CD1c-positive myeloid dendritic cell (primary cell): ENCODE data around the gene P2RX5.
A peak's percentile ranks its signal among the peaks of the same experiment; 100 is the strongest.

Experiments
- DNase-seq: peaks from one replicate; pipeline ENCODE4 v3.0.0-alpha.2; 2016; ENCODE audit errors: extremely low spot score

P2RX5 gene

DNA sequence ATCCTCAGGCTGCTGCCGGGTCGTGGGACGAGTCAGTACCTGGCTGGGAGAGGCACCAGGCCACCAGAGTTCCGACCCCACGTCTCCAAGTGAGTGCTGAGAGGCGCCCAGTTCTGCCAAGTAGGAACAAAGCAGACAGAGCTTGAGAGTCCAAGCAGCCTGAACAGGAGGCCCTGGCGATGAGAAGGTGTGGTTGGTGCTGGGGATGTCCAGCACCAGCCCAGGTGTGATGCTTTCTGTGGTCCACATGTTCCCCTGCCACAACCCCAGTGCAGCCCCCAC is 38.4 kb downstream of the P2RX5 start:
- DNase-seq = no peak

GRCh38 chr17:3656755-3657587 is 39.0 kb downstream of the P2RX5 start:
- no peak for DNase-seq

- DNase-seq = no peak
Measured at GRCh38 chr17:3656353-3656752, 39.6 kb downstream of the P2RX5 start.

DNA sequence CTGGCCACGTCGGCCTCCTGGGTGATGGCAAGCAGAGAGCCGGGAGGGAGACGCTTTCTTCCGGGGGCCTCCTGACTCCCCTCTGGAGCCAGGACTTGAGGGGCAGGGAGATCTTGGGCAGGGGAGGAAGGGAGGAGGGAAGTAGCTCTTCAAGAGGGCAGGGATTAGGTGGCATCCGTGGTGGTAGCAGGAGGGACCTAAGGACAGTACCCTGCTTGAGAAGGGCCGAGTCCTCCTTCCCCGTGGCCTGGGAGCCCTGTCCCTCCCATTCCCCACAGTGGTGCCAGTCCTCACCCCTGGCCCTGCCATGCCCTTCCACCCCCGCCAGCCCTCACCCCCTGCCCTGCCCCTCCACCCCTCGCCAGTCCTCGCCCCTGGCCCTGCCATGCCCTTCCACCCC is 40.2 kb downstream of the P2RX5 start:
- DNase-seq = no peak

GRCh38 chr17:3647769-3648555 is 48.0 kb downstream of the P2RX5 start:
- DNase-seq = peak; percentile 59

DNA sequence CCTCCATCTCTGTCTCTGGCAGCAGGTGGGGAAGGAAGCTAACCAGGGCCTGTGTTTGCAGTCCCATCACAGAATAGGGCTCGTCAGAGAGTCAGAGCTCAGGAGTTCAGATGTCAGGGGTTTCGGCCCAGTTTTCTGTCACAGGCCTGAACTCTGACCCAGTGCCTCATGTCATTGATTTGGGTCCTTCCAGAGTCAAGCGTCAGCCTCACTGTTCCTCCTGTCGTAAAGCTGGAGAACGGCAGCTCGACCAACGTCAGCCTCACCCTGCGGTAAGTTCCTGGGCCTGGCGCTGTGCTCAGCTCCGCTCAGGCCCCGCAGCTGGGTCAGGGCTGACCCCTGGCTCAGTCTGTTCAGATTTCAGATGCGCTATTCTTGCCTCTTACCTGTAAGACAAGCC is 48.7 kb downstream of the P2RX5 start:
- DNase-seq = no peak

- DNase-seq = no peak
Measured at GRCh38 chr17:3645310-3645709, 50.6 kb downstream of the P2RX5 start.

DNA sequence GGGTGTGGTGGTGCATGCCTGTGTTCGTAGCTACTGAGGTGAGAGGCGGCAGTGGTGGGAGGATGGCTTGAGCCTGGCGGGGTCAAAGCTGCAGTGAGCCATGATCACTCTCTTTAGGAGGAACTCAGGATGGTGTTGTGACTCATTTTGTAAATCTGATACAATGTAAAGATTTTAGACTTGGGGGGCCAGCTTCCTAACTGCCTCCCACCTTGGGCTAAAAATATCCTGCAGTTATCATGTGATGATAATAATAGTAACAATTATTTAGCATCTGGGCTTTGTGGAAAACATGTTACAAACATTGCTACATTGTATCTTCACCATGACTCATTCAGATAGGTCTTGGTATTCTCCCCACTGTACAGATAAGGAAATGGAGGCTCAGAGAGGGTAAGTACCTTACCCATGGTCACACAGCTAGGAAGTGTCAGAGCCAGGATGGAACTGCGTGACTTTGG is 52.0 kb downstream of the P2RX5 start:
- DNase-seq = peak; percentile 90

DNA sequence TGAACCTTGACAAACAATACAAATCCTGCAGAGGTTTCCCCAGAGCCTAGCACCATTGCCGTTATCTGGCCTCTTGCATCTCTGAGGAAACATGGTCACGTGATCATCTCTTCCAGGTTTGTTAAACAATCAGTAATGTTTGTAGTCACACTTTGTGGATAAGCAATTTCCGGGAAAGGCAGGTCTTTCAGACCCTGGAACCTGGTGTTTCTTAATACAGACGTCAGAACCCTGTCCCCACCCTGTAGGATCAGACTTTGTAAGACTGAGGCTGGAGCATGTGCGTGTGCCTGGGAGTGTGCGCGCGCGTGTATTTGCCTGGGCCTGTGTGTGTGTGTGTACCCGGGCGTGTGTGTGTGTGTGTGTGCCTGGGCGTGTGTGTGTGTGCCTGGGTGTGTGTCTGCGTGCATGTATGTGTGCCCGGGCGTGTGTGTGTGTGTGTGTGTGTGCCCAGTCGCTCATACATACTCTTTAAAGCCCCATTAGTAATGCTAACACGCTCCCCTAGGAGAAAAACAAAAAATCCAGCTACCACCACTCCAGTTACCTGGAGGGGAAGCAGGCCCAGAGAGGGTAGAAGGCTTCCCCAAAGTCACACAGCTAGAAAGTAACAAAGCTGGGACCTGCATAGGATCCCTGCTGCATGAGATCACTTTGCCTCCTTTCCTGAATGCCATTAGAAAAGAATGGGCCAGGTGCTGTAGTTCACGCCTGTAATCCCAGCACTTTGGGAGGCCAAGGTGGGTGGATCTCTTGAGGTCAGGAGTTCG is 54.1 kb downstream of the P2RX5 start:
- peak; percentile 33 for DNase-seq

GRCh38 chr17:3641014-3641413 is 54.9 kb downstream of the P2RX5 start:
- DNase-seq = no peak

DNA sequence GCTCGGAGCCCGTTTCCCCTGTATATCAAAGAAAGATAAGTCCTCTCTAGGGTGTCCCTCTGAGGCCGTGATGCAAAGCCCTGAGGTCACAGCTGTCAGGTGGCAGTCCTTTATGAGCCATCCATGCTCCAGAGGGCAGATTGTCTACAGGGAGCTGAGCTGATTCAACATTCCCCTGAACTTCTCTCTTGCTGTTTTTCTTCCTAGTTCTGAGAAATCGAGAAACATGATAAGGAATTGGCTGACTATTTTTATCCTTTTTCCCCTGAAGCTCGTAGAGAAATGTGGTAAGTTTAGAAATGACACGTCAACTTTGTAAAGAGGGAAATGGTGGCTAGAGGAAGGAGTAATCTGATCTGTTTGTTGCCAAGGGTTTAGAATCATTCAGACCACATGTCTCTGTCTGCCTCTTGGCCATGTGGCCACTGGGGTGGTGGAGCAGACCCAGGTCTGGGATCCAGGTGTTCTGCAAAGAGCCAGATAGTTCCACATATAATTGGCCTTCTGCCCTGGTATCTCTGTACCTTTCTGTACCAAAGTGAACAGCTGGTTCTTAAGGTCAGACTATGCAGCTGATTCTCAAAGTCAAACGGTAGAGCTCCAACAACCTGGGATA is 55.9 kb downstream of the P2RX5 start:
- DNase-seq = peak; percentile 94

DNA sequence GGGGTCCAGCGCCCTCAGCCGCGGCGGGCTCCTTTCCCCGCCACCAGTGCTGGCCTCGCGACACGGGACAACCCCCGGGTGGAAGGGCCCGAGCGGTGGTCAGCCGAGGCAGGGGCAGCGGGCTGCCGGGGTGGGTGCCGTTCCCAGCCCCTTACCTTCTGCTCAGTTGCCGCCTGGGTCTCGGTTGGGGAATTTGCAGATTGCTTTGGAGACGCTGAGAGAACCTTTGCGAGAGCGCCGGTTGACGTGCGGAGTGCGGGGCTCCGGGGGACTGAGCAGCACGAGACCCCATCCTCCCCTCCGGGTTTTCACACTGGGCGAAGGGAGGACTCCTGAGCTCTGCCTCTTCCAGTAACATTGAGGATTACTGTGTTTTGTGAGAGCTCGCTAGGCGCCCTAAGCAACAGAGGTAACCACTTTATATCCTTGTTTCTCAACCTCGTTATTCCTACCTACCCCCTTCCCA is 59.0 kb downstream of the P2RX5 start:
- DNase-seq = no peak

DNA sequence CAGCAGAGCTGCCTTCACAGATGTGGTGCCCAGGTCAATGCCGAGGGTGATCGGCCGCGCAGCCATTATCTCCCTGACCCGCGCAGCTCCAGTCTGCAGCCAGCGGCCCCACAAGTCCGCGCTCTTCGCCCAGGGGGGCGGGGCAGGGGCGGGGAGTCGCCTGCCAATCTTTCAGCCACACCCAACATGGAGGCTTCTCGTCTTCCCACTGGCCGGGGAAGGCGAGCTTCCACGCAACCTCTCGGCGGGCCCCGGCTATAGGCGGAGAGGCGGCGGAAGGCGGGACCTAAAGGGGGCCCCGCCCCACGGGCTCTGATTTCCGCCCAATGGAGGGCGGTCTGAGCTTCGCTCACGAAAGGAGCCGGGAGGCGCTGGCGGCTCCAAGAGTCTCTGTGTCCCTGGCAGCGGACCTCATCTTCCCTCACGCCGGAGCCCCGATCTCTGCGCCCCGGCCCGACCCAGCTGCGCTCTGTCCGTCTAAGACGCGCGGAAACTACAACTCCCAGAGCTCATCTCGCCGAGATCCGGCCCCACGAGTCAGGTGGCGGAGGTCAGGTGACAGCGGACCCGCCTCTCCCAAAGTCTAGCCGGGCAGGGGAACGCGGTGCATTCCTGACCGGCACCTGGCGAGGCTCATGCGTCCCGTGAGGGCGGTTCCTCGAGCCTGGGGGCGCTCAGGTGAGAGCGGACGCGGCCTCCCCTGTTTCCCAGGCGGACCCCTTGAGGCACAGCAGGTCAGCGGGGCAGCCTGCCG is 59.6 kb downstream of the P2RX5 start, which contains the start of the genes CTNS and SHPK:
CTNS (plus strand) TSS at position 607 of the 754 bp plus-strand sequence. CDS start 3,447 bp downstream, outside the sequence.
SHPK (minus strand) TSS at position 97 of the 754 bp plus-strand sequence; CDS start at position 66, 31 bp downstream.
- DNase-seq = peak; percentile 98

GRCh38 chr17:3635474-3636153 is 60.3 kb downstream of the P2RX5 start:
- DNase-seq = peak; percentile 31

DNA sequence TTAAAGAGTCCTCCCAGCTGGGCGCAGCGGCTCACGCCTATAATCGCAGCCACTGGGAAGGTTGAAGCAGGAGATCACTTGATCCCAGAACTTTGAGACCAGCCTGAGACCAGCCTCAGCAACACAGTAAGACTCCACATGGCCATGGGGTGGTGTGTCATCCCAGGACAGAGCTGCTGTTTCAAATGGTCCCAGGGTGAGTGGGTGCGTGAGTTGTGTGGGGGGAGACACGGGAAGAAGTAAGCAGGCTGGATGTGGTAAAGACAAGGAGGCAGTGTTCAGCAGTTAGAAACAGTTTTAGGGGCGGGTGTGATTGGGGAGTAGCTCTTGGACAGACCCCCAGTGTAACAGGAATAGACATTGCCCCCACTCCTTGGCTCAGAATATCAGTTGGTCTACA is 63.7 kb downstream of the P2RX5 start:
- DNase-seq = peak; percentile 40

GRCh38 chr17:3630781-3631180 is 65.2 kb downstream of the P2RX5 start:
- peak; percentile 67 for DNase-seq

- no peak for DNase-seq
Measured at GRCh38 chr17:3627769-3628167, 68.2 kb downstream of the P2RX5 start.

DNA sequence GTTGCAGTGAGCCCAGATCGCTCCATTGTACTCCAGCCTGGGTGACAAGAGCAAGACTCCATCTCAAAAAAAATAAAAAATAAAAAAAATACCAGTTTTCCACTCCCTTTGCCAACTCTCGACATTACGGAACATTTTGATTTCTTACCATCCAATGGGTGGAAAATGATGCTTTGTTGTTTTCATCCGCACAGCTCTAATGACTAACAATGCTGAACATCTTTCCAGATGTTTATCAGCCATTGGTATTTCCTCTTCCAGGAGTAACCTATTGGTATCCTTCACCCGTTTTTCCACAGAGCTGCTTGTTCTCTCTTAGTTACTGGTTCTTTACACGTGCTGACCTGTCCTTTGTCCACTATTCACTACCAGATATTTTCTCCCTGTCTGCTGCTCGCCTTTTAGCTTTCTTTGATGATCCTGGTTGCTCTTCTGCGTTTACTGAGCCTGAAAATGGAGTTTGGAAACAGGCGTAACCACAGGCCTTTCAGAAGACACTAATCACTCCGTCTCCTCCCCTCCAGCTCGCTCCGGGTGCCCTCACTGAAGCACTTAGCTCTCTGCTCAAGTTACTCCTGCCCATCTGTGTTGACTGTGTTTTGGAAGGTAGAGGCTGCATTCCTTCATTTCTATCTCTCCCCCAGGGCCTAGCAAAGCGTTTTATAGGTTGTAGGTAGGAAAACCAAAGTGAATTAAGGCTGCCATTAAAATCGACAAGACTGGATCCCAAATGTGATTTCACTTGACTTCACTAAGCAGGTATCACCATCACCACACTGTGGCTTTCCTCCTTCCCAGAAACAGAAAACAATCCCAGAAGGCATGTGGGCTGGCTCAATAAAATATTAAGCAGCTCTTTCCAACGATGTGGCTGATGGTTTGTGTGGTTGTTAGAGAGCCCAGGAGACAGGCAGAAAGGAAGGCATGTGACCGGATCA is 68.9 kb downstream of the P2RX5 start:
- no peak for DNase-seq
